HCT116 (cell line): ENCODE measurements around the gene GLCE. TPM values are rescaled to one million over a fixed set of nuclear protein-coding genes. Genes with fewer than 3 reads are reported as not detected.

Experiments used
- ATAC-seq: fragments of 200-7000 bp; cut with Tn5 transposase; 2 replicates; pipeline ENCODE4 v1.9.1; 2020; ENCODE audit warnings: mild to moderate bottlenecking, moderate library complexity
- BruUV-seq: library from RNA; stranded (reverse); fragments of 400-500 nt; replicated peaks from 2 replicates; lab custom pipeline; 2021; lab: Mats Ljungman, UMichigan
- CTCF ChIA-PET: fragments of 300-600 bp; sonication (Branson Sonifier 250); formaldehyde crosslinking; loops from one replicate; lab custom pipeline; 2021; ENCODE audit warnings: antibody characterized with exemption; lab: Charles Lee
- POLR2A ChIA-PET: fragments of 300-600, 350-600 bp; sonication (Branson Sonifier 250); formaldehyde crosslinking; loops from one replicate; lab custom pipeline; 2021; ENCODE audit warnings: antibody characterized with exemption; lab: Charles Lee
- RAD21 ChIA-PET, 2 experiments: fragments of 300-600 bp; sonication (Branson Sonifier 250); formaldehyde crosslinking; loops; one replicate each; lab custom pipeline; 2023; ENCODE audit warnings: low total read pairs in 2 of 2; ENCODE audit not compliant: uncharacterized antibody in 2 of 2, unreplicated experiment in 2 of 2, low non-redundant PET in 1 of 2; lab: Charles Lee
- DNase-seq: peaks from one replicate; pipeline ENCODE4 v3.0.0-alpha.2; 2010; ENCODE audit warnings: low read depth, low spot score
- H2AFZ ChIP-seq: fragments of 200-600 bp; shearing (Covaris generic), sonication (generic); 2 replicates; pipeline ENCODE4 v1.6.1; 2017; ENCODE audit warnings: low read depth, mixed run types, mixed read lengths, antibody characterized with exemption, low read length; ENCODE audit not compliant: poor library complexity, severe bottlenecking
- H3K27ac ChIP-seq: 2 replicates; pipeline ENCODE4 v1.5.1; 2012; ENCODE audit warnings: low read depth, low read length
- H3K27me3 ChIP-seq: fragments of 200-600 bp; sonication (generic); 2 replicates; pipeline ENCODE4 v1.6.1; 2016; ENCODE audit warnings: mixed run types, low read length, mixed read lengths; ENCODE audit not compliant: insufficient read depth
- H3K36me3 ChIP-seq, 2 experiments: fragments of 200-500 bp in 1 of 2; fragments of 200-600 bp in 1 of 2; sonication (Bioruptor generic) in 1 of 2; sonication (generic) in 1 of 2; 2 replicates each; pipeline versions ENCODE4 v1.5.1 to v1.6.1; 2014 to 2016; ENCODE audit warnings: low read length in 2 of 2, inconsistent platforms in 1 of 2, mixed read lengths in 1 of 2, mixed run types in 1 of 2; ENCODE audit not compliant: insufficient read depth in 2 of 2, control insufficient read depth in 1 of 2
- H3K4me1 ChIP-seq, 2 experiments: fragments of 200-600 bp in 1 of 2; sonication (generic) in 1 of 2; 2 replicates each; pipeline versions ENCODE4 v1.5.1 to v1.6.1; 2012 to 2017; ENCODE audit warnings: low read length in 2 of 2, inconsistent platforms in 1 of 2, mild to moderate bottlenecking in 1 of 2, mixed read lengths in 1 of 2, mixed run types in 1 of 2, moderate library complexity in 1 of 2; ENCODE audit not compliant: insufficient read depth in 2 of 2, control insufficient read depth in 1 of 2
- H3K4me2 ChIP-seq: fragments of 200-600 bp; sonication (generic); 2 replicates; pipeline ENCODE4 v1.6.1; 2017; ENCODE audit warnings: mixed run types, low read length, mixed read lengths
- H3K4me3 ChIP-seq, 2 experiments: fragments of 200-600 bp in 1 of 2; sonication (generic) in 1 of 2; replicated peaks in 1 of 2; 2 replicates each; pipeline ENCODE4 v1.5.1; 2011 to 2016; ENCODE audit warnings: low read length in 2 of 2, control low read depth in 1 of 2, low read depth in 1 of 2, mild to moderate bottlenecking in 1 of 2, mixed read lengths in 1 of 2, mixed run types in 1 of 2
- H3K79me2 ChIP-seq: fragments of 200-600 bp; sonication (generic); 2 replicates; pipeline ENCODE4 v1.6.1; 2017; ENCODE audit warnings: mild to moderate bottlenecking, mixed run types, low read length, moderate library complexity, mixed read lengths; ENCODE audit not compliant: insufficient read depth
- H3K9ac ChIP-seq: fragments of 200-600 bp; sonication (generic); 2 replicates; pipeline ENCODE4 v1.6.1; 2016; ENCODE audit warnings: low read length, mixed read lengths
- H3K9me2 ChIP-seq: fragments of 200-600 bp; sonication (generic), shearing (Covaris generic); 2 replicates; pipeline ENCODE4 v1.6.1; 2017; ENCODE audit warnings: mixed run types, mild to moderate bottlenecking, moderate library complexity; ENCODE audit not compliant: insufficient read depth
- H3K9me3 ChIP-seq, 2 experiments: fragments of 200-500 bp in 1 of 2; fragments of 200-600 bp in 1 of 2; sonication (Bioruptor generic) in 1 of 2; sonication (generic) in 1 of 2; 2 replicates each; pipeline ENCODE4 v1.6.1; 2014 to 2017; ENCODE audit warnings: low read length in 2 of 2, mixed read lengths in 2 of 2, inconsistent platforms in 1 of 2, low read depth in 1 of 2, mild to moderate bottlenecking in 1 of 2, mixed run types in 1 of 2, moderate library complexity in 1 of 2; ENCODE audit not compliant: control insufficient read depth in 1 of 2, insufficient read depth in 1 of 2
- H4K20me1 ChIP-seq: fragments of 200-600 bp; sonication (generic), shearing (Covaris generic); 2 replicates; pipeline ENCODE4 v1.6.1; 2017; ENCODE audit warnings: mixed run types, mild to moderate bottlenecking, moderate library complexity; ENCODE audit not compliant: insufficient read depth
- ATF3 ChIP-seq: IDR thresholded peaks from 2 replicates; pipeline ENCODE4 v1.6.1; 2012
- CBX3 ChIP-seq: IDR thresholded peaks from 2 replicates; pipeline ENCODE4 v1.6.1; 2012; ENCODE audit warnings: low read depth
- CTCF ChIP-seq, 3 experiments: fragments of 200-600 bp in 1 of 3; sonication (generic) in 1 of 3; IDR thresholded peaks in 2 of 3; conservative IDR thresholded peaks in 1 of 3; 2 replicates each; pipeline ENCODE4 v1.5.1; 2012 to 2017; ENCODE audit warnings: low read depth in 2 of 3, low read length in 2 of 3, antibody characterized with exemption in 1 of 3, borderline replicate concordance in 1 of 3, control low read depth in 1 of 3, mild to moderate bottlenecking in 1 of 3, mixed read lengths in 1 of 3, mixed run types in 1 of 3, moderate library complexity in 1 of 3; ENCODE audit not compliant: insufficient read depth in 1 of 3
- EGR1 ChIP-seq: IDR thresholded peaks from 2 replicates; pipeline ENCODE4 v1.6.1; 2012; ENCODE audit warnings: low read depth
- EZH2 ChIP-seq: fragments of 200-600 bp; sonication (generic); IDR thresholded peaks from 2 replicates; pipeline ENCODE4 v1.6.1; 2017; ENCODE audit warnings: antibody characterized with exemption, mixed run types
- MAX ChIP-seq: IDR thresholded peaks from 2 replicates; pipeline ENCODE4 v1.6.1; 2012
- POLR2A ChIP-seq: IDR thresholded peaks from 2 replicates; pipeline ENCODE4 v1.7.0; 2011; ENCODE audit warnings: borderline replicate concordance; ENCODE audit not compliant: insufficient read depth, insufficient read length; ENCODE audit errors: extremely low read depth
- REST ChIP-seq: IDR thresholded peaks from 2 replicates; pipeline ENCODE4 v1.6.1; 2012; ENCODE audit warnings: low read depth
- SP1 ChIP-seq: IDR thresholded peaks from 2 replicates; pipeline ENCODE4 v1.6.1; 2012; ENCODE audit warnings: low read depth
- intact Hi-C: fragments of 100-400 bp; cut with micrococcal nuclease; formaldehyde crosslinking; loops from 2 replicates; pipeline ENCODE4 v1.10.0; 2022
- total RNA-seq: library from RNA; stranded (reverse); gene quantifications from one replicate; pipeline ENCODE4 v1.2.1, GENCODE V29; 2021; ENCODE audit not compliant: unreplicated experiment

GLCE gene
- total RNA-seq, 1 experiment from 2014 or later = 22.2 TPM

GRCh38 chr15:69232765-69233164 lies 72.3 kb downstream of the GLCE start (continued):
- TF ChIP-seq REST = no peak
- no peak for TF ChIP-seq EGR1
- no peak for TF ChIP-seq POLR2A
- TF ChIP-seq EZH2 = no peak
- no peak for TF ChIP-seq ATF3
- no peak for TF ChIP-seq MAX
- TF ChIP-seq, all 23 proteins: peak for 0

GRCh38 chr15:69234676-69235075 lies 74.2 kb downstream of the GLCE start:
- POLR2A ChIA-PET = no interaction called here
- CTCF ChIA-PET = no interaction called here
- RAD21 ChIA-PET = no interaction called here

More at GRCh38 chr15:69234676-69235075, 74.2 kb downstream of the GLCE start:
- Histone ChIP-seq H3K27me3 (no peaks in the 10 kb centered on the region), H3K4me3 (no peak overlapping the region), H3K4me1 (no peaks in the 10 kb centered on the region; a peak in 1 of 4 replicates), H3K9me3 (no peaks in the 10 kb centered on the region), H2AFZ (no peak overlapping the region), H3K27ac (no peak overlapping the region), H3K9ac (no peak overlapping the region), H3K4me2 (no peak overlapping the region), H3K36me3 (no peaks in the 10 kb centered on the region), H3K79me2 (no peaks in the 10 kb centered on the region), H4K20me1 (no peaks in the 10 kb centered on the region), H3K9me2 (no peaks in the 10 kb centered on the region)
- TF ChIP-seq SP1 = no peak
- TF ChIP-seq CTCF (IDR thresholded peaks at IDR 0.05 in 2 of 3, conservative IDR thresholded peaks at IDR 0.05 in 1 of 3; ENCODE audit: borderline replicate concordance in 1 of 3, insufficient read depth in 1 of 3, low read depth in 2 of 3, low read length in 2 of 3) = no peak
- TF ChIP-seq CBX3 = no peak
- no TSS peak for BruUV-seq
- no peak for ATAC-seq
- intact Hi-C loops = no loop called here
- no peak for DNase-seq
